ENCODE data around the gene LMBR1L.
A peak's percentile ranks its signal among the peaks of the same experiment; 100 is the strongest.
"Not testable (repeated sequence)": the region's sequence is repeated elsewhere in the genome, so short reads cannot be mapped to it uniquely, and the experiment has no call there.

LMBR1L gene

DNA sequence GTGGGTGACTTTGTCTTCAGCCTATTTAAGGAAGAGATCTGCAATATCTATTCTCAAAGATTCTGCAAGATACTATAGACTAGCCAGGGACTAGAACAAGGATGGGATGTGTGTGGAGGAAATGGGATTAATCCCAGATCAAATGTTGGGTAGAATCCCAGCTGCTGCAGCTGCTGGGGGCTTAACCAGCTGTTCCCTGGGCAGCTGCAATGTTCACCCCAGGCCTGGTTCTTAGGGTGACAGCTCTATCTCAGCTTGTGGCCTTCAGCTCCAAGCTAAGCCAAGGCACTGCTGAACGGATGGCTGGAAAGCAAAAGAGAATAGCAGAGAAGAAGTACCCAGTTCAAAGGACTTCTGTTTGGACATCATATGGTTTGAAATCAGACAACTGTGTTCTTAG is 30.9 kb downstream of the LMBR1L start:
- DNase-seq: no peak

DNA sequence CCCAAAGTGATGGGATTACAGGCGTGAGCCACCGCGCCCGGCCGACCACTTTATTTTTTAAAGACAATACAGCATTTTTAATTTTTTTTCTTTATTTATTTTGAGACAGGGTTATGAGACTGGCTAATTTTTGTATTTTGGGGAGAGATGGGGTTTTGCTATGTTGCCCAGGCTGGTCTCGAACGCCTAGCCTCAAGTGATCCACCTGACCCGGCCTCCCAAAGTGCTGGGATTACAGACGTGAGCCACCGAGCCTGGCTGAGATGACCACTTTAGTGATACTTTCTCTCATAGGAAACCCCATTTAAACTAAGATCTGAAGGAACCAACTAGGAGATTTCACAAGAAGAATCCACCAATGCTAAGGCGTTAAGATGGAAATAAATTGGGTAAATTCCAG is 39.7 kb downstream of the LMBR1L start:
- DNase-seq: no peak

DNA sequence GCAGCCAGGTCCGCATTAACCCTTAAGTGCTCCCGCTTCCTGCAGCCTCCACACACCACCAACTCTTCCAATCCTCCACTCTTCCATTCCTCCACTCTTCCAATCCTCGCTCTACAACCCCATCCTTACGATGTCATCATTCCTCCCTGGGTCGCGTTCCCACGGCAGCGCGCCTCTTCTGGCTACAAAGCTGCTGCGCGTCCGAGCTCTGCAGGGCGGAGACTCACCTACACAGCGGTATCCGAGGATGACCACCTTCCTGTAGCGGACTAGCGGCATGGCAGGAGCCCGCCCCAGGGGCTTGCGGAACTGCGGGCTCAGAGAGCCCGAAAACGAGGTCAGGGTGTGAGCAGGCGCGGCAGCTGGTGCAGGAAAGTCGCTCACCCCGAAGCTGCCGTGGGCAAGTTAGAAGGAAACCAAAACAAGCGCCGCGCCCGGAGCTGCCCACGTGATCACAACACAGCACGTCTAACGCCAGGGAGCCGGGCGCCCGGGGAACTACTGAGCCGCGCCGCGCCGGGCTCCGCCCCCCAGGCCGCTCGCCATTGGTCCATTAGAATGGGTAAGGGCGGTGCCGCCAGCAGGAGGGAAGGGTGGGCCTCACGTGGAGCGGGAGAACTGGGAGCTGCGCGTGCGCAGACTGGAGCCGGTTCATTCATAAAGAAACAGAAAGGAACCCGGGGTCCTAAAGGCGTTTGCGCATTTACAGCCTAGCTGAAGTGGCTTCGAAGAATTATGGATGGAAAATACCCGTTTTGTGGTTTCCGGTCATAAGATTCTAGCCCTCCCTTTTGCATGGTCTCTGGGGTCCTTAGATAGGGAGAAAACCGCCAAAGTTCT is 40.9 kb downstream of the LMBR1L start, which contains the start of gene RHEBL1:
Gene RHEBL1 (minus strand): TSS at position 473 of the 840 bp plus-strand sequence. CDS start 194 bp downstream, at position 279.
- DNase-seq: peak; percentile 97

DNA sequence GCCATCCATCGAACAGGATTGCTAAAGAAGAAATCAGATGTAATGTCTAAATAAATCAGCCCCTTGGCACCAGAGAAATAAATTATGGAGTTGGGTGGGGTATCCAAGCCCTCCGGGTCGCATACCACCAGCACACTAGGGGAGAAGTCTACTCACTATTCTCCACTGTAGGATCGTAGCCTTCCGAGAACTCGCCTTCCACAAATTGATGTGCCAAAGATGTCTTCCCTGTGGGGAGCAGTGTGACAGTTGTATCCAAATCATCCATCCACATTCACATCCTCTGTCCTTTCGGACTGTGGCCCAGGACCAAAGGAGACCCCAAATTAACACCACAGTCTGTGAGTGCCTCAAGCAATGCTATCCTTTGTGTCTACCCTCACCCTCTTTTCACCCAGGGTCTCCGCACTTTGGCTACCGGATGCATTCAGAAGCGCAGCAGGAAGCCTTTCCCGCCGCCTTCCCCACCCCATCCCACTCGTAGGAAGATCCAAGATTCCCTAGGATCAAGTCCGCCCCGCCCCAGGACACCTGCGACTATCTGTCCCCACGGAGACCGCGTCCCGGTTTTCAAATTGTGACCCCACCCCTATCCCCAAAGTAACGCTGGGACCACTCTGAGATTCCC is 41.7 kb downstream of the LMBR1L start:
- no peak for DNase-seq

DNA sequence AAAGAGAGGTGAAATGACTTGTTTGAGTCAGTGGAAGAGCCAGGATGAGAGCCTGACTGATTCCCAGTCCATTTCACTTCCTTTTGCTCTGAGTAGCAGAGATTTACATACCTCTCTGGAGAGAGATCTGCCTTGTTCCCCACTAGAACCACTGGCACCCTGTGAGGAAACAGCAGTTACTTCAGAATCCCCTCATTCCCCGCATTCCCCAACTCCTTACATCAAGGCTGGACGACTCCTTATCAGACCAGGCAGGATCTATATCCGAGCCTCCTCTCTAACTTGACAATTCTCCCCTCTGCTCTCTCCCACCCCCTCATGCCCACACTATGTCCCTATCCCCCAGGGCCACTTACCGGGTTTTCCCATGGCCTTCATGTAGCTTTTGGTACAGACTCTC is 44.5 kb downstream of the LMBR1L start:
- no peak for DNase-seq

DNA sequence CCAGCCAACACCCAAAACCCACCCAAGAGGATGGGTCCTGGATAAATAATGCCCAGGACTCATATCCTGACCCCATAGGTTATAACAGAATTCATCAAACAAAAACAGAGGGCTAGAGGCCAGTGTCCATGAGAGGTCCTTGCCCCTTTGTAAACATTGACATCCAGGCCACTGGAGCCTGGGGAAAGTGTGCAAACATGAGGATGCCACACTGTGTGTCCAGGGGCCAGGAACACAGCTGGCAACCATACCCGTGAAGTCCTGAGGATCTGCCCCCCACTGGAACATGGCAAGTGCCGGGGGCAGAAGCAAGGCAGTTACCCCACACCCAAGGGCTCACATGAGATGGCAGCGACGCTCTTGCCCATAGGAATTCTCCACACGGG is 45.9 kb downstream of the LMBR1L start:
- DNase-seq: no peak

DNA sequence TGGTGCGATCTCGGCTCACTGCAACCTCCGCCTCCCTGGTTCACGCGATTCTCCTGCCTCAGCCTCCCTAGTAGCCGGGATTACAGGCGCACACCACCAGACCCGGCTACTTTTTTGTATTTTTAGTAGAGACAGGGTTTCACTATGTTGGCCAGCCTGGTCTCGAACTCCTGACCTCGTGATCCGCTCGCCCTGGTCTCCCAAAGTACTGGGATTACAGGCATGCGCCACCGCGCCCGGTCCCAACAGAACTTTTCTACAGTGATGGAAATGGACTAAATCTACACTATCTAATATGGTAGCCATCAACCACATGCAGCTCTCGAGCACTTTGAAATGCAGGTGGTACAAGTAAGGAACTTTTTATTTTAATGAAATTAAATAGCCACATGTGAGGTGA is 48.7 kb downstream of the LMBR1L start:
- not testable (repeated sequence) for DNase-seq

DNA sequence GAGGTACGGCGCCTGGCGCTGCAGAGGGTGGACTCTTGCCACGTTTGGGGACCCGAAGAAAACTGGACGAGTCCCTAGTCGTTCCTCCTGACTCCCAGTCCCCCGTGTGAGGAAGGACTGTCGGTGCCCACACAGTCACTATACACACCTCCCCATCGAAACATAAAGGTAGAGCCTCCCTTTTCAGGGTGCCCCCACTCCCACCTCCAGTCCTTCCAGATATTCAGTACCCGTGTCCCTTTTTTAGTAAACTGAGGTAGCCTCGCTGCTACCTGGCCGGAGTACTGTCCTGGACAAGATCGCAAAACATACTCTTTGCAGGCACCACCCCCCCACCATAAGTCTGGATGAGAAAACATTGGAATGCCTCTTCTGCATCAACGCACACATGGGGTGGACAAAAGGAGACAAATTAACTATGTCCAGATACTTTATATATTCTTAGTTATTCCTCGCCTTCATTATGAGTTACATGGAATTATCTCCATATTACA is 49.4 kb downstream of the LMBR1L start:
- DNase-seq: no peak

DNA sequence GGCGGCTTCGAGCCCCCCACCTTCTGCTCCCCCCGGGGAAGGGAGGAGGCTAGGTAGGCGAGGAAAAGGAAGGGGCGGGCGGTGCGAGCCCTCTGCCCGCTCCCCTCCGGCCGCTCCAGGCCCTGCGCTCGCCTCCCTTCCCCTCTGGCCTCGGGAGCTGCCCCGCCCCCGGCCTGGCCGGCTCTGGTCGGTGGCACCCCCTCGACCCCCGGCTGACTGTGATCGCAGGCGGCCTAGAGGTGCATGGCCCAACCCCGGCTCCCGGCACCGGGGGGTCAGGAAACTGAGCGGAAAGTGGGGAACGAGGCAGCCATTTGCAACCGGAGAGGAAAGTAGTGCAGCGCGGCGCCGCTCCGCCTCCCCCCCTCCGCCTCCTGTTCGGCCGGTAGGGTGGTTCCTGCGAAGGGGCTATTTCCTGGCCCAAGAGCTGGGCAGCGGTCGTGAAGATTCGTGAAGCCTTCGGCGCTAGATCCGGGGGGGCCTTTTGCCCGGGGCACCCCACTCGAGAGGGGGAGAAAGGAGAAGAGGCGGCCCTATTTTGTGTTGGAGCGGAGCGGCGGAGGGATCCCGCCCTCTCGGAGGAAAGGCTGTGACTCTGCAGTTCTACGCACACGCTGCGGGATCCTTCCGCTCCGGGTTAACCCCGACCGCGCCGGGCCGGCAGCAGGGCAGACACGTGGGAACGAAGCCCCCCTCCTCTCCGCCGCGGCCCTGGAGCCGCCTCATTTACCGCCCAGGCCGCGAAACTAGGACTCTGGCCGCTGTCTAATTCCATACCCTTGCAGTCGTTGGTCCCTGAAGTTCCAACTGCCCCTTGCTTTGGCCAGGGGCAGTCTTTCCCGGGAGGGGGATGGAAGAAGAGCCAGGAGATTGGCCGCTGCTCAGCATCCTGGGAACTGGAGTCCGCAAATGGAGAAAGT is 50.1 kb downstream of the LMBR1L start, which contains the start of gene KMT2D:
Gene KMT2D (minus strand): TSS at position 558 of the 920 bp plus-strand sequence. CDS start 5,470 bp downstream, outside the sequence.
- peak; percentile 92 for DNase-seq

DNA sequence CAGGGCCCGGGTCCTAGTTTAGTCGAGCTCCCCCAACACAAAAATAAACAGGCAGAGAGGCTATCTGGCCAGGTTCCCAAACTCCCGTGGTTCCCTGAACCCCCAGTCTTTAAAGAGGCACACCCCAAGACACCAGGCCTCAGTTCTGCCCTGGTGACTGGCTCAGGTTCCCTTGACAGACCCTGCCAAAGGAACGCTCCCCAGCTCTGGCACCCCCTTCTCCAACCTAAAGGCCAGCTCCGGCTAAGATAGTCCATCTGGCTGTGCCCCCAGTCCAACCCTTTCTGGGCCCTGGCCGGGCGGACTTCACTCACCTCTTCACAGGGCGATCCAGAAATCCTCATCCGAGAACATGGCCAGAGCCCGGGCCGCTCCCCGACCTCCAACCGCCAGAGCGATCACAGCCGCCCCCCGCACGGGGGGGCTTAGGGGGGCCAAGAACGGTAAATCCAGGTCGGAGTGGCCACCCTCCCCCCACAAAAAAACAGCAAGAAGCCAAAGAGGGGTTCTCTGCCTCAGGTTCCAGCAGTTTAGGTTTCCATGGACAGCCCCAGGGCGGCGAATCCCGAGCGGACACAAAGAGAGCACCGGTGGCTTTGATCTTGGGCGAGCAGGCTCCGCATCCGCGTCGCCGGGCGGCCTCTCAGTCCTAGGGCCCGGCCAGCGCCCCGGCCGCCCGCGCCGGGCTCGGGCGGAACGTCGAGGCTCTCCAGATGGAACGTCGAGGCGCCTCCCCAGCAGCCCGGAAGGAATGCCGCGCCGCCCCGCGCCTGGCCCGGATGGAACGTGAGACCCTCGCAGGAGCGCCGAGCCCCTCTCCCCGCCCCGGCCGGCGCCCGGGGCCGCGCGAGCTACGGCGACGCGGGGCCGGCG is 51.1 kb downstream of the LMBR1L start:
- no peak for DNase-seq

DNA sequence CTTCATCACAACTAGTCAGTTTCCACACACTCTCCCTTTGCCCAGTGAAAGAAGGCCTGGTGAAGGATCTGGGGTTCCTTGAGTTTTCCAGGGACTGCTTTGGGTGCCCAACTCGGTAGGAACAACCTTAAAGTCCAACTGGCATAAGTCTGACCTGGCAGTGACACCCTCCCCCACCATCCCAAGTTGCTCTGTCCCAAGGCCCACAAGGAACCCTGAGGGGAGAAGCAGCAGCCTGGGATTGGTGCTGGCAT is 51.7 kb downstream of the LMBR1L start:
- DNase-seq: no peak

DNA sequence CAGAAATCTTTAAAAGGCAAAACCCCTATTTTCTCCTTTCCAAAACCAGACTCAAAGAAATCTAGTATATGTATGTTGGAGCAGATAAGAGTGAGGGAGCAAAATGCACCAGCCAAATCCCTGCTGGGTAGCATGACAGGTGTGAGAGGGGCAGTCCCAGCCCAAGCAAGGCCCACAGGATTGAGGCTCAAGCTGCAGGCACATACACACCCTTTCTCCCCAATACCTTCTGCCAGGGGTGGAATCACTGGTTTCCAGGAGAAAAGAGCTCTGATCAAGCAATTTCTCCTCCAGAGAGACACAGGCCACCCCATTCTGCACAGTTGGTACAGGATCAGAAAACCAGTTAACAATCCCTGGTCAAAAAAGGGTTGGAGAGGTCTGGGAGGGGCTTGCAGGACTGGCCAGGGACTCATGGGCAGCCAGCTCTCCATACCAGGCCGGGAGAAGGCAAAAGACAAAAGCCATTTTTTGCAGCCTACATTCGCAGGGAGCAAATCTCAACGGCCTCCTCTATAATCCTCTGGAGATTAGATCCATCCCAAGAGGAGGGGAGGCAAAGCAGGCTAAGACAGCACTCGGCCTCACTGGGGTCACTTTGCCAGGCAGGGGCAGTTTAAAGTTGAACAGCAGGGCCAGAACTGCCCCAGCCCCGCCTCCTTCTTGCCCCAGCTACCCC is 52.1 kb downstream of the LMBR1L start:
- no peak for DNase-seq

DNA sequence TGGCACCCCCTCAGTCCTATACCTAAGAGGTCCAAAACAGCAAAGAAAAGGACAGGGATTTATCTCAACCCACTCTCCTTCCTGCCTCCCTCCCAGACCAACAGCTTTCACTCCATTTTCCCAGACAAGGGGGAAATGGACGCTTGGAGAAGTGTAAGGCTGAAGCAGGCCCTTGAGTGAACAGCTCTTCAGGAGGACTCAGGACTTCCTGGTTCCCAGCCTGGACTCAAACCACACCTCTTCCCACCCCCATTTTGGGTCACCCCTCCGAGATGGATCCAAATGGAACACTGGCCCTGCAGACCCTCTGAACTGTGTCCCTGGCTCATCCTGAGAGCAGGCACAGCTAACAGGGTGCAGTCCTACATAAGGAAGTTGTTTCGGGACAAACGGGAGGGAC is 52.8 kb downstream of the LMBR1L start:
- no peak for DNase-seq

DNA sequence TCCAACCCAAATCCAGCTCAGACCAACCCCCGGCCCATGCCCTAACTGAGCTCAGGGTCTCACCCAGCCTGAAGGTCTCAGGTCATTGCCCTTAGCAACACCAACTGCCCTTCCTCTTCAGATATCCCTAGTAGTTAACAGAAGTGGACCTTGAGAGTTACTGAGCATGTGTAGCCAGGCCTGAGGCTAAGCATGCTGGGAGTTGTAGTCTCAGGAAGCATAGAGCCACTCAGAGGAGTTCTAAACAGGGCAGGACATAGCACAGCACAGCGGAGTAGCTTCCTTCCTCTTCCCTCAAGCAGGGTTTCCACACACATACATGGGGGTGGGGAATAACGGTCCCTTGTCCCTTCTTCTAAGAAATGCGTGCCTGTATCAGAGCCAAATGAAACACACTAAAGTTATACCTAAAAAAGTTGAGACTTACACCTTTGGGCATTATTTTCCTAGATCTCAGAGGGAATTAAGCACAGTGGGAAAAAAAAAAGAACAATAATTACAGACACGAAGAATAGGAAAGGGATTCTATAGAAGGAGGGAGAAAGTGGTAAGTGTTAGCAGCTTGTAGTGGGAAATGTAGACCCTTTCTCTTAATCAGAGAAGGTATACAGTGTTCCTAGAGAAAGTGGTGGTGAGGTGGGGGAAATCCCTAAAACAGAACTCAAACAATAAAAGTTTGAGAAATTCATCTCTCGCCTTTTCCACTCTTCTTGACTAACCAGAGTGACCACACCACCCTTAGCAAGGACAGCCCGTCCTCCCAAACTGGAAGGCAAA is 54.5 kb downstream of the LMBR1L start:
- DNase-seq: no peak

DNA sequence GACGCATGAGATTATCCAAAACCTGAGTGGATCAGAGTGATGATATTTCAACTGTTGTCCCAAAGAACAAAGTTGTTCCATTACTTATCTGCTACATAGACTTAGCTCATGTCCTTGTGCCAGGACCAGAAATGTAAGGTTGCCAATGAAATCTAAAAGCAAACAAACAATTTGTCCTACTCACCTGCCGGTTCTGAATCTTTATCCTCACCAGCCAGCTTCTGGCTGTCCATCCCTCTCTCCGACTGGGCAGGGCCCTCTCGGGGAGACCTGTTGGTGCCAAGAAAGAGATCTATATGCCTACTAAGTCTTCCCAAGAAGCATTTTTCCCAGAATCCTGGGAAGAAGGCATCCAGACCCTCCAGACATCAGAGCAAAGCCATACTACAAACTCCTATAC is 55.6 kb downstream of the LMBR1L start:
- DNase-seq: no peak

DNA sequence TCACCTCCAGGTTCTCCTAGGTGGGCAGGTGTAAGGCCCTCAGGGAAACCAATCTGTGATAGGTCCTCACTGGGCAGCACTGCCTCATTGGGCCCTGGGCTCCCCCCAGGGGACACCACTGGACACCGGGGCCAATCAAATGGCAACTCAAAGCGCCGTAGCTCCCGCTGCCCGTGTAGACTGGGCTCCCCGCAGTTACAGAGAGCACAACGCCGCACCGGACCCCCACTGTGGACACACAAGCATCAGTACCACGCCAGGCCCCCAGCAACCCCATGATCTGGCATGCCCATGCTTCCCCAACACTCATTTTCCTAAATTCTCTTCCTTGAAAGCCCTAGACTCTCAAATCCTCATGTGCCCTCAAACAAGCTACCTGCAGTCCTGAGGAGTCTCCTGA is 56.1 kb downstream of the LMBR1L start:
- no peak for DNase-seq

DNA sequence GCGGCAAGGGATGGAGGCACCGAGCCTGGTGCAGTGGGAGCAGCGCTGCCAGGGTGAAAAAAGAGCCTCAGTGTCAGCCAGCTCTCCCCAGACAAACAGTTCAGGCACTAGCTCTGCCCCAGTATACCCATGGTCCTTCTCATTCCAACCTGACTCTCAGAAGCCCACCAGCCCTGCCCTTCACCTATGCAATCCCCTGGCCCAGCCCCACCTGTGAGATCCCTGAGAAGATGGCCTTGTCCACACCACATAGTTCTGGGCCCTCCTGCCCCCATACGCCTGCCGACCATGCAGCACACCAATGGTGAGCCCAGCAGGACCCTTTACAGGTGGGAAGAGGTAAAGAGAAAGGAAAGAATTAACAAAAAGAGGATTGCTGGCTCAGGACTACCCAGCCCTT is 56.6 kb downstream of the LMBR1L start:
- no peak for DNase-seq

DNA sequence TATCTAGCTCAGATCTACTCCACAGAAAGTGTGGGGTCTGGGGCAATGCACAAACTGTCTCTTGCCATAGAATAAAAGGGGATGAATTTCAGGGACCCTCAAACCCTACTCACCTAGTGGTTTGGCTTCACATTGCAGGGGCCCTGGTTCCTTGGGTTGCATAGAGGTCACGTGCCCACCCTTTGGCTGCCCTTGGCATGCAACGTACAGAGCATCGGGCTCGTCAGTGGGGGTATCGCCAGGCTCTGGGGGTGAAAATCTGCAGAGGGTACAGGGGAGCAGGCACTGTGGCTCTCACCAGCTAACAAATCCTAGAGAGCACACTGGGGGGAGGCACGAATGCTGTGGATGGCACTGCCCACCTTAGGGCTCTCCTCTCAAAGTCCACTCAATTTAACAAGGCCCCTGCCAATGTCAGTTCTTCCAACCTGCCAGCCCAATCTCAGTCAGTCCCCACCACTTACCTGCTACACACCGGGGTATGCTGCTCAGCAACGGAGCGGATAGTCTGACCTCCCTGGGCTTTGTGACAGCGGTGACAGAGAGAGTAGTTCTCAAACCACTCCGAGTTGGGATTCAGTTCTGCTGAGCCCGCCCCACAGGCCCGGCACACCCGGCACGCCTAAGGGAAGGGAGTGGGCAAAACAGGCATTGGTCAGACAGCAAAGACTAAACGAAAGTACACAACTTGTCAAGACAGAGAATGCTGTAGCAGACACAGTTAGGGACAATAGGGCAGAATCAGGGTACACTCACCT is 58.0 kb downstream of the LMBR1L start:
- DNase-seq: no peak

DNA sequence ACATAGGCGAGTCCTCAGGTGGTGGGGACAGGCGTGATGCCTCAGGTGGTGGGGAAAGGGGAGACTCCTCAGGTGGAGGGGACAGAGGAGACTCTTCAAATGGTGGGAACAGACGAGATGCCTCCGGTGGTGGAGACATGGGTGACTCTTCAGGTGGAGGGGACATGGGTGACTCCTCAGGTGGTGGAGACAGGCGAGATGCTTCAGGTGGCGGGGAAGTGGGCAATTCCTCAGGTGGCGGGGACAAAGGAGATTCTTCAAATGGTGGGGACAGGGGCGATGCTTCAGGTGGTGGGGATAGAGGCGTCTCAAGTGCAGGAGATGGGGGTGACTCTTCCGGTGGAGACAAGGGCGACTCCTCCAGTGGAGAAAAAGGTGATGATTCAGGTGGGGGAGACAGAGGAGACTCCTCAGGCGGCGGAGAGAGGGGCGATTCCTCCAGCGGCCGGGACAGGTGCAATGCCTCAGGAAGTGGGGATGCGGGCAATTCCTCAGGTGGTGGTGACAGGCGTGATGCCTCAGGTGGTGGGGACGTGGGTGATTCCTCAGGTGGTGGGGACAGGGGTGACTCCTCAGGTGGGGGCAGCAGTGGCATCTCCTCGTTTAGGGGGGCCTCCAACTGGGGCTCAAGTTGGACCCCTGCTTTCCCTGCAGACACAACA is 58.7 kb downstream of the LMBR1L start:
- DNase-seq: no peak

DNA sequence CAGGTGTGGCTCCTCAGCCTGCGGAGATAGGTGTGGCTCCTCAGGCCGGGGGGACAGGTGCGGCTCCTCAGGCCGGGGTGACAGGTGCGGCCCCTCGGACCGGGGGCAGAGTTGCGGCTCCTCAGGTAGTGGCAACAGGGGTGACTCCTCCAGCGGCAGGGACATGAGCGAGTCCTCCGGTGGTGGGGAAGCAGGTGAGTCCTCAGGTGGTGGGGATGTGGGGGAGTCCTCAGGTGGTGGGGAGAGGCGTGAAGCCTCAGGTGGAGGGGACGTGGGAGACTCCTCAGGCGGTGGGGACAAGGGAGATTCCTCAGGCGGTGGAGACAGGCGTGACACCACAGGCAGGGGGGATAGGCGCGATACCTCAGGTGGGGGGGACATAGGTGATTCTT is 59.3 kb downstream of the LMBR1L start:
- no peak for DNase-seq
